GM21619 (cell line): ENCODE results near the gene RAD51B.

ENCODE experiments used
- ATAC-seq: cut with Tn5 transposase; IDR thresholded peaks from one replicate; pipeline ENCODE4 v1.9.1; 2021; ENCODE audit not compliant: unreplicated experiment

Gene RAD51B

GRCh38 chr14:68262567-68262966 is 443.0 kb downstream of the RAD51B start:
- ATAC-seq = no peak

GRCh38 chr14:68263563-68264259 is 444.1 kb downstream of the RAD51B start:
- ATAC-seq = no peak

- no peak for ATAC-seq
Measured at GRCh38 chr14:68264260-68264569, 444.6 kb downstream of the RAD51B start.

- ATAC-seq = no peak
Measured at GRCh38 chr14:68266998-68267397, 447.4 kb downstream of the RAD51B start.

- peak; percentile 68 for ATAC-seq
Measured at GRCh38 chr14:68268197-68268596, 448.6 kb downstream of the RAD51B start.

GRCh38 chr14:68268719-68269118 is 449.1 kb downstream of the RAD51B start:
- no peak for ATAC-seq

- ATAC-seq = no peak
Measured at GRCh38 chr14:68269136-68269927, 449.8 kb downstream of the RAD51B start.

GRCh38 chr14:68270342-68270741 is 450.8 kb downstream of the RAD51B start:
- ATAC-seq = no peak

GRCh38 chr14:68271913-68272391 is 452.4 kb downstream of the RAD51B start:
- ATAC-seq = no peak

- no peak for ATAC-seq
Measured at GRCh38 chr14:68273413-68273812, 453.8 kb downstream of the RAD51B start.

- no peak for ATAC-seq
Measured at GRCh38 chr14:68274725-68275124, 455.1 kb downstream of the RAD51B start.

GRCh38 chr14:68278576-68279436 is 459.2 kb downstream of the RAD51B start:
- ATAC-seq = no peak

GRCh38 chr14:68279437-68279720 is 459.8 kb downstream of the RAD51B start:
- no peak for ATAC-seq

GRCh38 chr14:68279777-68280233 is 460.2 kb downstream of the RAD51B start:
- ATAC-seq = peak; percentile 36

GRCh38 chr14:68281497-68281896 is 461.9 kb downstream of the RAD51B start:
- no peak for ATAC-seq

- ATAC-seq = peak; percentile 27
Measured at GRCh38 chr14:68282479-68283377, 463.1 kb downstream of the RAD51B start.

- peak; percentile 39 for ATAC-seq
Measured at GRCh38 chr14:68283378-68284123, 464.0 kb downstream of the RAD51B start.

GRCh38 chr14:68284333-68284732 is 464.8 kb downstream of the RAD51B start:
- ATAC-seq = no peak

- no peak for ATAC-seq
Measured at GRCh38 chr14:68284834-68285233, 465.3 kb downstream of the RAD51B start.
